H9 (cell line): ENCODE measurements around the gene MAGOH. TPM values are rescaled to one million over a fixed set of nuclear protein-coding genes. Genes with fewer than 3 reads are reported as not detected.

Source experiments
- DNase-seq: peaks from one replicate; pipeline ENCODE4 v3.0.0-alpha.2; 2017
- H2AFZ ChIP-seq: one replicate; pipeline ENCODE4 v1.6.1; 2013; ENCODE audit warnings: mild to moderate bottlenecking, low read length, control low read depth, moderate library complexity
- H2AK5ac ChIP-seq: 2 replicates; pipeline ENCODE4 v1.6.1; 2013; ENCODE audit warnings: low read length, control low read depth, mixed read lengths; ENCODE audit not compliant: insufficient read length
- H2BK120ac ChIP-seq: one replicate; pipeline ENCODE4 v1.6.1; 2013; ENCODE audit warnings: low read depth, mild to moderate bottlenecking, low read length, control low read depth, inconsistent platforms; ENCODE audit not compliant: poor library complexity, severe bottlenecking
- H2BK12ac ChIP-seq: 2 replicates; pipeline ENCODE4 v1.6.1; 2013; ENCODE audit warnings: low read length, control low read depth, mixed read lengths, low read depth; ENCODE audit not compliant: insufficient read length
- H2BK15ac ChIP-seq: 2 replicates; pipeline ENCODE4 v1.6.1; 2013; ENCODE audit warnings: low read depth, low read length, control low read depth
- H2BK20ac ChIP-seq: one replicate; pipeline ENCODE4 v1.6.1; 2013; ENCODE audit warnings: low read depth, mild to moderate bottlenecking, low read length, control low read depth, inconsistent platforms; ENCODE audit not compliant: poor library complexity, severe bottlenecking
- H2BK5ac ChIP-seq: 2 replicates; pipeline ENCODE4 v1.6.1; 2013; ENCODE audit warnings: low read length, control low read depth, mixed read lengths; ENCODE audit not compliant: insufficient read length
- H3K14ac ChIP-seq: 2 replicates; pipeline ENCODE4 v1.6.1; 2013; ENCODE audit warnings: low read length, control low read depth; ENCODE audit not compliant: insufficient read depth
- H3K18ac ChIP-seq: 2 replicates; pipeline ENCODE4 v1.6.1; 2013; ENCODE audit warnings: low read depth, mild to moderate bottlenecking, mixed read lengths, low read length, control low read depth; ENCODE audit not compliant: insufficient read length
- H3K23ac ChIP-seq: 2 replicates; pipeline ENCODE4 v1.6.1; 2013; ENCODE audit warnings: low read length, control low read depth, mixed read lengths, low read depth; ENCODE audit not compliant: insufficient read length
- H3K23me2 ChIP-seq: 2 replicates; pipeline ENCODE4 v1.6.1; 2013; ENCODE audit warnings: low read depth, mild to moderate bottlenecking, mixed read lengths, low read length, control low read depth; ENCODE audit not compliant: insufficient read length, poor library complexity, severe bottlenecking
- H3K27ac ChIP-seq: 2 replicates; pipeline ENCODE4 v1.5.1; 2013; ENCODE audit warnings: low read length, control low read depth, mixed read lengths, low read depth; ENCODE audit not compliant: insufficient read length
- H3K27me3 ChIP-seq: 2 replicates; pipeline ENCODE4 v1.6.1; 2013; ENCODE audit warnings: low read length, control low read depth, inconsistent platforms; ENCODE audit not compliant: insufficient read depth
- H3K4ac ChIP-seq: 2 replicates; pipeline ENCODE4 v1.6.1; 2013; ENCODE audit warnings: low read depth, mild to moderate bottlenecking, control low read depth, inconsistent platforms, low read length, moderate library complexity
- H3K4me1 ChIP-seq: 2 replicates; pipeline ENCODE4 v1.6.1; 2013; ENCODE audit warnings: low read length, control low read depth, inconsistent platforms; ENCODE audit not compliant: insufficient read depth
- H3K4me2 ChIP-seq: 2 replicates; pipeline ENCODE4 v1.6.1; 2013; ENCODE audit warnings: low read length, control low read depth, mixed read lengths; ENCODE audit not compliant: insufficient read length, insufficient read depth
- H3K56ac ChIP-seq: 2 replicates; pipeline ENCODE4 v1.6.1; 2013; ENCODE audit warnings: low read depth, mild to moderate bottlenecking, mixed read lengths, low read length, control low read depth; ENCODE audit not compliant: insufficient read length
- H3K79me1 ChIP-seq: 2 replicates; pipeline ENCODE4 v1.6.1; 2013; ENCODE audit warnings: low read depth, mild to moderate bottlenecking, moderate library complexity, low read length, control low read depth, inconsistent platforms; ENCODE audit not compliant: insufficient read depth, poor library complexity, severe bottlenecking
- H3K79me2 ChIP-seq: 2 replicates; pipeline ENCODE4 v1.6.1; 2013; ENCODE audit warnings: low read length, control low read depth, inconsistent platforms; ENCODE audit not compliant: insufficient read depth
- H3K9ac ChIP-seq: 2 replicates; pipeline ENCODE4 v1.6.1; 2013; ENCODE audit warnings: low read length, control low read depth, mixed read lengths; ENCODE audit not compliant: insufficient read length; ENCODE audit errors: extremely low read depth
- H3K9me3 ChIP-seq: one replicate; pipeline ENCODE4 v1.6.1; 2013; ENCODE audit warnings: low read depth, low read length, inconsistent platforms; ENCODE audit not compliant: control insufficient read depth
- H3T11ph ChIP-seq: one replicate; pipeline ENCODE4 v1.6.1; 2013; ENCODE audit warnings: mild to moderate bottlenecking, low read length, control low read depth, inconsistent platforms
- H4K20me1 ChIP-seq: one replicate; pipeline ENCODE4 v1.6.1; 2013; ENCODE audit not compliant: control insufficient read depth, insufficient read length, insufficient read depth
- H4K5ac ChIP-seq: 2 replicates; pipeline ENCODE4 v1.6.1; 2013; ENCODE audit warnings: low read depth, mild to moderate bottlenecking, mixed read lengths, low read length, control low read depth; ENCODE audit not compliant: insufficient read length
- H4K8ac ChIP-seq: replicated peaks from 2 replicates; pipeline ENCODE4 v1.6.1; 2013; ENCODE audit warnings: low read length, control low read depth, mixed read lengths, low read depth; ENCODE audit not compliant: insufficient read length
- H4K91ac ChIP-seq: 2 replicates; pipeline ENCODE4 v1.6.1; 2013; ENCODE audit warnings: low read depth, mild to moderate bottlenecking, moderate library complexity, mixed read lengths, low read length, control low read depth; ENCODE audit not compliant: insufficient read length
- H3K27ac Mint-ChIP-seq, 3 experiments: 2 replicates in 2 of 3; 3 replicates in 1 of 3; pipeline ENCODE4 v1.8.0; 2020 to 2021; ENCODE audit warnings: mixed read lengths in 3 of 3, mild to moderate bottlenecking in 1 of 3, moderate library complexity in 1 of 3
- H3K27me3 Mint-ChIP-seq: 2 replicates; pipeline ENCODE4 v1.8.0; 2021; ENCODE audit warnings: low read depth, mild to moderate bottlenecking, moderate library complexity, mixed read lengths
- H3K36me3 Mint-ChIP-seq, 3 experiments: 2 replicates in 2 of 3; 3 replicates in 1 of 3; pipeline ENCODE4 v1.8.0; 2020 to 2021; ENCODE audit warnings: low read depth in 3 of 3, mixed read lengths in 3 of 3; ENCODE audit not compliant: insufficient read depth in 1 of 3
- H3K4me1 Mint-ChIP-seq, 2 experiments: 2 replicates each; pipeline ENCODE4 v1.8.0; 2020; ENCODE audit warnings: mixed read lengths in 2 of 2
- H3K4me3 Mint-ChIP-seq, 2 experiments: 2 replicates in 1 of 2; 3 replicates in 1 of 2; pipeline ENCODE4 v1.8.0; 2020 to 2021; ENCODE audit warnings: mild to moderate bottlenecking in 2 of 2, mixed read lengths in 2 of 2, moderate library complexity in 1 of 2
- H3K9me3 Mint-ChIP-seq, 2 experiments: 2 replicates in 1 of 2; 3 replicates in 1 of 2; pipeline ENCODE4 v1.8.0; 2020; ENCODE audit warnings: mild to moderate bottlenecking in 2 of 2, mixed read lengths in 2 of 2, moderate library complexity in 1 of 2
- CTCF ChIP-seq: fragments of 200-600 bp; sonication (generic); conservative IDR thresholded peaks from 3 replicates; pipeline ENCODE4 v1.8.0; 2021; ENCODE audit warnings: antibody characterized with exemption, mild to moderate bottlenecking
- WGBS: extraction: QIAGEN DNeasy Blood & Tissue Kit; methylation state at CpG from one replicate; pipeline ENCODE4 v1.1.7; 2013; ENCODE audit warnings: missing lambda C conversion rate, low lambda C conversion rate, mixed read lengths; ENCODE audit not compliant: insufficient read length; ENCODE audit errors: extremely low coverage; 5-methylcytosine and 5-hydroxymethylcytosine counted together
- total RNA-seq: library from RNA; stranded (reverse); gene quantifications from 2 replicates; pipeline ENCODE4 v1.2.1, GENCODE V29; 2021

Gene MAGOH
- total RNA-seq, 1 experiment from 2014 or later, result 81.2 TPM

DNA sequence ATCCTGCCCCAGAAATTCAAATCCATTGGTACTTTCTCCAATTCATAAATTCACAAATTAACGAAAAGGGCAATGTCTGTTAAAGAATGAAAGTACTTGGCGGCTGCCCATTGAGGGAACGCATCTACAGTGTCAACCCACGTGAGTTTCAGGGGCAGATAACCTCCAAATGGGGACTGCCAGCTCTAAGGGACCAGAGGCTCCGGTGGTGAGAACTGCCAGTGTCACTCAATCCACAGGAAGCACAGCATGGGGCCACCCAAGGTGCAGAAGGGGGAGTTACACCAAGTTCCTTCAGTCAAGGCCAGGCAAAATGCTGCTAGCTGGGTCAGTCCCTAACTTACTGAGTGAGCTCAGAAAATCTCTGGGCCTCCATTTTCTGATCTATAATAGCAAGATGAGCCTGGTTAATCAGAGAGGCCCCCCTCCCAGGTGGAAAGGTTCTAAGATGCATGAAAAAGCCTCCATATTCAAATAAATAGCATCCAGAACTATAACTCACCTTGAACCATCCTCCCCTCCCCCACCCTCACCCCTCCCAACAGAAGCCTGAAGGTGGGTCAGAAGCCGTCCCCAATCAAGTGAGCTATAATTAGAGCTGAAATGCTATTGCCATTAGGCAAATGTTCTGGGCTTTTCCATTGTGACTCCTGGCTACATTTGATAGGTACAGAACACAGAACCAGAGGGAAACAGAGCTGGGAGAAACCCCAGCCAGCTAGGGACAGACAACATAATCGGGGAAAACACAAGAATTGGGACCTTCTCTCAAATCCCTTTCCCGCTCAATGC, 47.8 kb upstream of the MAGOH start:
- Histone ChIP-seq H3K9ac (no peak overlapping the region), H3K56ac (no peak overlapping the region), H3K23me2 (no peaks in the 10 kb centered on the region), H3K23ac (no peak overlapping the region), H3K9me3 (no peaks in the 10 kb centered on the region), H3K4ac (no peak overlapping the region), H2AK5ac (no peak overlapping the region), H3K18ac (no peak overlapping the region), H2BK5ac (no peak overlapping the region), H2BK120ac (no peak overlapping the region), H4K5ac (no peak overlapping the region), H3K79me2 (no peaks in the 10 kb centered on the region), H2AFZ (no peak overlapping the region), H4K8ac (no peak overlapping the region), H3T11ph (no peak overlapping the region), H3K79me1 (no peaks in the 10 kb centered on the region), H4K91ac (no peak overlapping the region), H3K27me3 (no peaks in the 10 kb centered on the region), H3K27ac (no peak overlapping the region), H2BK20ac (no peak overlapping the region), H3K4me2 (no peak overlapping the region), H4K20me1 (peaks cover 2% of the 10 kb centered on the region), H3K14ac (no peak overlapping the region), H2BK12ac (no peak overlapping the region), H2BK15ac (no peak overlapping the region), H3K4me1 (no peaks in the 10 kb centered on the region)
- H3K4me3 Mint-ChIP-seq, result no peak overlapping the region
- H3K27ac Mint-ChIP-seq, result no peak overlapping the region
- peaks cover 25 to 36% of the 10 kb centered on the region in 2 experiments for H3K4me1 Mint-ChIP-seq
- TF ChIP-seq CTCF, result no peak
- DNase-seq, result no peak
- peaks cover 30 to 74% (median 48%) of the 10 kb centered on the region in 3 experiments; a peak in 6 of 7 replicates for H3K36me3 Mint-ChIP-seq
- H3K27me3 Mint-ChIP-seq, result no peaks in the 10 kb centered on the region
- no CpG with 5 or more reads among the region's 8 CpGs for WGBS
- H3K9me3 Mint-ChIP-seq, result no peaks in the 10 kb centered on the region
